ENCODE results near the gene VWA5B2.

VWA5B2 gene

DNA sequence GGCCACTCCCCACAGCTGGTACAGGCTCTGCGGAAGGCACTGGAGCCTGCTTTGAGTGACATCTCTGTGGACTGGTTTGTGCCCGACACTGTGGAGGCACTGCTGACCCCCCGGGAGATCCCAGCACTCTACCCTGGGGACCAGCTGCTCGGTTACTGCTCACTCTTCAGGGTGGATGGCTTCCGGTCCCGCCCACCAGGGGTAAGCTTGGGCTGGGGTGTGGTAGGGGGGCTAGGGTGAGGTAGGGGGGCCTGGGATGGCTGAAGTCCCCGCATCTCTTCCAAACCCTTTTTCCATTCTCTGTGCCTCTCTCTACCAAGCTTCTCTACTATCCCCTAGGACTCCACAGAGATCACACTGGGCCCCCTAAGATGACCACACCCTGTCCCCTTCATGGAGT lies 7.8 kb downstream of the VWA5B2 start:
- H3K27ac ChIP-seq = no peak overlapping the region
- TF ChIP-seq CTCF (conservative IDR thresholded peaks at IDR 0.05) (no peak), ZFX (IDR thresholded peaks at IDR 0.05) (no peak)

- H3K27ac ChIP-seq = no peak overlapping the region
Observed at GRCh38 chr3:184237807-184238206, 8.4 kb downstream of the VWA5B2 start.

DNA sequence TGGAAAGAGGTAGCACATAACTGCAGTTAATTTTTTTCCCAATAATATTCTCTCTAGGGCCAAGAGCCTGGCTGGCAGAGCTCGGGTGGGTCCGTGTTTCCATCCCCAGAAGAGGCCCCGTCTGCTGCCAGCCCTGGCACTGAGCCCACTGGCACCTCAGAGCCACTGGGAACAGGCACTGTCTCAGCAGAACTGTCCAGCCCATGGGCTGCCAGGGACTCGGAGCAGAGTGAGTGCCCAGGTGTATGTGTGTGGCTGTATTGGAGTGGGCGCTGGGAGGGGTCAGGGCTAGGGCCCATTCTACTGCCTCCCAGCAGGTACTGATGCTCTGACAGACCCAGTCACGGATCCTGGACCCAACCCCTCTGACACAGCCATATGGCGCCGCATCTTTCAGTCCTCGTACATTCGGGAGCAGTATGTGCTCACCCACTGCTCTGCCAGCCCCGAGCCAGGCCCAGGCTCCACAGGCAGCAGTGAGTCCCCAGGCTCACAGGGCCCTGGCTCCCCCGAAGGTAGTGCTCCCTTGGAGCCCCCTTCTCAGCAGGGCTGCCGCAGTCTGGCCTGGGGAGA lies 8.9 kb downstream of the VWA5B2 start:
- TF ChIP-seq ZFX (IDR thresholded peaks at IDR 0.05) (no peak), CTCF (conservative IDR thresholded peaks at IDR 0.05) (no peak)
- no peak overlapping the region for H3K27ac ChIP-seq

More at GRCh38 chr3:184237807-184238206, 8.4 kb downstream of the VWA5B2 start:
- TF ChIP-seq ZFX (IDR thresholded peaks at IDR 0.05) (no peak), CTCF (conservative IDR thresholded peaks at IDR 0.05) (no peak)

DNA sequence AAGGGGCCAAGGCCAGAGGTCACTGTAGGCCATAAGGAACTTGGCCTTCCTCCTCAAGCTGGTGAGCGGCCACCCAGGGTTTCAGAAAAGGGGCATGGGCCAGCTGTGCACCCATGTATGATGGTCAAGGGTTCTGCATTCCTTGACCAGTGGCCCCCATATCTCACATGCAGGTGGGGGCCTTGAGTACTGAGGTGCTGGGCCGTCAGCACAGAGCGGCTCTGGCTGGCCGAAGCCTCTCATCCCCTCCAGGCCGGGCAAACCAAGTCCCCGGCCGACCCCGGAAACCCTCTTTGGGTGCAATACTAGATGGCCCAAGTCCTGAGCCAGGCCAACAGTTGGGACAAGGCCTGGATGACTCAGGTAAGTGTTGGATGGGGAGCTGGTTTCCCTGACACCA lies 9.8 kb downstream of the VWA5B2 start:
- TF ChIP-seq CTCF (conservative IDR thresholded peaks at IDR 0.05) = no peak
- TF ChIP-seq ZFX (IDR thresholded peaks at IDR 0.05) = no peak
- no peak overlapping the region for H3K27ac ChIP-seq

- TF ChIP-seq ZFX (IDR thresholded peaks at IDR 0.05) (no peak), CTCF (conservative IDR thresholded peaks at IDR 0.05) (no peak)
- no peak overlapping the region for H3K27ac ChIP-seq
Observed at GRCh38 chr3:184239708-184240107, 10.3 kb downstream of the VWA5B2 start.

GRCh38 chr3:184240384-184241140 lies 11.2 kb downstream of the VWA5B2 start:
- no peak overlapping the region for H3K27ac ChIP-seq
- TF ChIP-seq CTCF (conservative IDR thresholded peaks at IDR 0.05) = no peak

DNA sequence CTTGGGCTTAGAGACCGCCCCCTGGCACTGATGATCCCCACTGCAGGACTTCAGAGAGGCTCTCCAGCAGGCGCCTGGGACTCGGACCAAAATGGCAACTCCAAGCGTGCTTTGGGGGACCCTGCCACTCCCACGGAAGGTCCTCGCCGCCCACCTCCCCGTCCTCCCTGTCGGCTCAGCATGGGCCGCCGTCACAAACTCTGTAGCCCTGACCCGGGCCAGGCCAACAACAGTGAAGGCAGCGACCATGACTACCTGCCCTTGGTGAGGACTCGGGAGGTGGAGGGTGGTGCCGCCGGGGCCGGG lies 11.7 kb downstream of the VWA5B2 start:
- peak overlapping the region; percentile 21; the same call in 1 of the 2 replicates for H3K27ac ChIP-seq
- TF ChIP-seq CTCF (conservative IDR thresholded peaks at IDR 0.05) (no peak), ZFX (IDR thresholded peaks at IDR 0.05) (no peak)
